GM18867 (cell line): Measurements from ENCODE around the gene CHN2.

Source experiments
- ATAC-seq: cut with Tn5 transposase; IDR thresholded peaks from one replicate; pipeline ENCODE4 v1.9.1; 2021; ENCODE audit warnings: mild to moderate bottlenecking, moderate library complexity; ENCODE audit not compliant: unreplicated experiment

CHN2 gene

GRCh38 chr7:29483219-29484104, 288.9 kb downstream of the CHN2 start:
- no peak for ATAC-seq

DNA sequence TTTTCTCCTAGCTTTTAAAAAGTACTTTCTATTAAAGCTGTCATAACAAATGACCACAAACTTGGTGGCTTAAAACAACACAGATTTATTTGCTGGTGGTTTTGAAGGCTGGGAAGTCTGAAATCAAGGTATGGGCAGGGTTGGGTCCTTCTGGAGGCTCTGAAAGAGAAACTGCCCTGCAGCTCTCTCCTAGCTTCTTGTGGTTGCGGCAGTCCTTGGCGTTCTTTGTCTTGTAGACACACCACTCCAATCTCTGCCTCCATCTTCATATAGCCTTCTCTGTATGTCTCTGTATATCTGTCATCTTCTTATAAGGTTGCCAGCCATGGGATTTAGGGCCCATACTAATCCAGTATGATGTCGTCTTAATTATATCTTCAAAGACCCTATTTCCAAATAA, 289.7 kb downstream of the CHN2 start:
- no peak for ATAC-seq

GRCh38 chr7:29485339-29486190, 291.0 kb downstream of the CHN2 start:
- ATAC-seq, result no peak

DNA sequence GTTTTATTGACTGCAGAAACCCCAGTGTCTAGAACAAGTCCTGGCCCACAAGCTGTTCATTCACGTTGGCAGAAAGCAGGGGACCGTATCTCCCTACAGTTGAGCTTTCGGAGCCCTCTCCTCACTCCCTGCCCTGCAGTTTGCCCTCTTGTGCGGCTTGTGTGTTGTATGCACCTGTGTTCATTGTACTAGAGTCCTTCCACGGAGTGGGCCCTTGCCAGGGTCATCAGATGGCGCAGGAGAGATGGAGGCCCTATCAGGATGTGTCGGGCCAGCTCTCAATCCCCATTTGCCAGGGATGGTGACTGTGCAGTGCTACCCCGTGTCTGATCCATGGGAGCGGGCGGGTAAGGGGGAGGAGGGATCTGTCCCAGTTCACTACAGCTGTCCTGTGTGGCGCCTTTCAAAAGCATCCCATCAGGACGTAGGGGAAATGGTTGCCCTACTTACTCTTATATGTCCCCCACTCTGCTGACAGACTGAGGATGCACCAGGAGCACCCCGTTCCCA, 291.7 kb downstream of the CHN2 start:
- no peak for ATAC-seq

GRCh38 chr7:29487424-29487823, 292.8 kb downstream of the CHN2 start:
- ATAC-seq, result no peak

DNA sequence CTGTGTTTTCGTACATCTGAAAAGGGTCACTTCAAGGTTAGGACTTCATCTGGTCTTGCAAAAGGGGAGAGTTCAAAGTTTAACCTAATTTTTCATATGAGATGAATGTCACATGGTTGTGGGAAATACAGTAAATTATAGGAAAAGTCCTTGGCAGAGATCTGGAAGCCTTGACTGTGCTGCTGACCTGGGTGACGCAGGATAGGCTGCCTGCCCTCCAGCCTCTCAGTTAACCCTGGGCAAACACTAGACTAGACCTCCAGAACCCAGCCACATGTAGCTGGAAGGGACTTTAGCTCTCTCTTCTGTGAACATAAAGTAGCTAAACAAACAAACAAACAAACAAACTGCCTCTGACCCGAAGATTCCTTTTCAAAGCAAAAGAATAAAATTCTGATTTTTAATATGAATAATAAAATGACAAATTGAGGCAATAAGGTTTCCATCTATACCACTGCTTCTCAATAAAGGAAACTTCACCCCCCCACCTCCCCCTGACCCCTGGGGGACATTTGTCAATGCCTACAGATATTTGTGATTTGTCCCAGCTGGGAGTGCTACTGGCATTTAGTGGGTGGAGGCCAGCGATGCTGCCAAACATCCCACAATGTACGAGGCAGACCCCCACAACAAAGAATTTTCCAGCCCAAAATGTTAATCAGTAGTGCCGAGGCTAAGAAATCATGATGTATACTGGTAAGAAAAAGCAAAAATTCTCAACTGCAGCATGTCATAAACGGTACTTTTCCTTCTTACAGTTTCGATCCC, 293.8 kb downstream of the CHN2 start:
- ATAC-seq, result no peak

GRCh38 chr7:29488977-29489376, 294.4 kb downstream of the CHN2 start:
- no peak for ATAC-seq

GRCh38 chr7:29490094-29490607, 295.6 kb downstream of the CHN2 start:
- ATAC-seq, result no peak

DNA sequence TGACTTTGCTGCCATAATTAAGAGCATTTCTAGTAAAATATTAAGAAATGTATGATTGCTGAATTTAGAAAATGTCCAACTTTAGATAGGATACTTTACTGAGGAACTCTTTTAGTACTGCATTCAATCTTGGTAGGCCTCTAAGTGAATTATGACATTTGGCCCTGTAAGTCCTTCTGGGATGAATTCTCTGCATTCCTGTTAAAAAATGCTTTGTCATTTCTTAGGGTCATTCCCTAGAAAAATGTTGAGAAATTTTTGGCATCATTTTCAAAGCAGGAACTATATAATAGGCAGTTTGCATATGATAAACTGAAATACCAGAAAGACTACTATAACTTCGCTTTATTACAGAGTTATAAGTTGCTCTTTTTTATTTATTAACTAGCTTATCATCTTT, 299.8 kb downstream of the CHN2 start:
- ATAC-seq, result no peak

- no peak for ATAC-seq
Measured at GRCh38 chr7:29495653-29496052, 301.1 kb downstream of the CHN2 start.

DNA sequence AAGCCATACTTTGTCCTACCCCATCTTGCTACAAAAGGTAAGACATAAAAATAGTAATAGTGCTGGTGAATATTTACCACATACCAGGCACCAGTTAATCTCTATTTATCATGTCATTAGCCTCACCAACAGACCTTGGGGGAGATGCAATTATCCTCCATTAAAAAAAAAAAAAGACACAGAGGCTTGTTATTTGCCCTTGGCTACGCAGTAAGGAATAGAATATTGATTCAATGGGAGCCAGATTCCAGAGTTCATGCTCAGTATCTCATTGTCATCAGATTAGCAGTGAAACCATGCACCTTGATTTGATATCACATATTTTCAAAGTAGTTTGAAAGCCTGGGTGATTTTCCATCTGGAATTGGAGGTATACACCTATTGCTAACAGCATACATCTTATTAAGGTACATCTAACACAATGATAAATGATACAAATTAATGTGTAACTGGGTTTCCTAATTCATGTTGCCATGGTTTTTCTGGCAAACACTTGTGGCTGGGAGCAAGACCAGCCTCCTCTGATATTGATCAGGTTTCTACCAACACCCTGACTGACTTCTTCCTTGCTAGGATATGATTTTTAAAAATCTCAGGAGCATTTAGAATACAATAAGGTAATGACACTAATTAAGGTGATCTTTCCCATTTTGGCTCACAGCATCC, 301.9 kb downstream of the CHN2 start:
- no peak for ATAC-seq

GRCh38 chr7:29499932-29500331, 305.4 kb downstream of the CHN2 start:
- ATAC-seq, result no peak

GRCh38 chr7:29500719-29501118, 306.1 kb downstream of the CHN2 start:
- ATAC-seq, result no peak

DNA sequence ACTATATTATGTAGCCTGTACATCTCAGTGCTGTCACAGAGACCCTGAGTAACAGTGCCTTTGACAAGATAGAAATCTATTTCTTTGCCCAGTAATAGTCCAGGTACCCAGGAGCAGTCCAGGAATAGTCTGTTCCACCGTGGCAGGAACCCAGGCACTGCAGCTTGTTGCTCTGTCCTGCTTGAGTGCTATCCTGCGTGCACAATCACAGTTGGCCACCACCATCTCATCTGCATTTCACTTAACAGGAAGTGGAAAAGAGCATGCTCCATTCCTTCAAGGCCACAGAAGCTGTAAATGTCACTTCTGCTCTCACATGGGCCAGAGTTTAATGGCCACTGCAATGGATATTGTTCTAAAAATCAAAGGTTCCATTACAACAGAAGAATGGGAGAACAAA, 307.6 kb downstream of the CHN2 start:
- ATAC-seq, result no peak

- no peak for ATAC-seq
Measured at GRCh38 chr7:29505931-29506330, 311.4 kb downstream of the CHN2 start.

DNA sequence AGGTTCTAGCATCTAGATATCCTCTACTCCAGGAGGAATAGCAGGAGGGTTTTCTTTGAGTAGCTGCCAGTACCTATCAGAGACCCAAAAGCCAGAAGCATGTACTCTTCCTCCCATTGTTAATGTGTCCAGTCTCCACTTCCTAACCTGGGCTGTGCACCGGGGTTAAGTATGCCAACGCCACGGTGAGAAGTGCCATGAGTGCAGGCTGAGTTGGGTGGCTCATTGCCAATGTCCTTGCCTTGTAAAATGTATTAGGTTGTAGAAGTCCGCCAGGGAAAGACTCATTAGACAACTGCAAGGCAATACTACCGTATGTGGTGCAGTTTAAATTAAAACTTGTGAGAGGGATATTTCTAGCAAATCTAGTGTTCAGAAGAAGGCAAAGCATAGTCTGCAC, 314.0 kb downstream of the CHN2 start:
- no peak for ATAC-seq

DNA sequence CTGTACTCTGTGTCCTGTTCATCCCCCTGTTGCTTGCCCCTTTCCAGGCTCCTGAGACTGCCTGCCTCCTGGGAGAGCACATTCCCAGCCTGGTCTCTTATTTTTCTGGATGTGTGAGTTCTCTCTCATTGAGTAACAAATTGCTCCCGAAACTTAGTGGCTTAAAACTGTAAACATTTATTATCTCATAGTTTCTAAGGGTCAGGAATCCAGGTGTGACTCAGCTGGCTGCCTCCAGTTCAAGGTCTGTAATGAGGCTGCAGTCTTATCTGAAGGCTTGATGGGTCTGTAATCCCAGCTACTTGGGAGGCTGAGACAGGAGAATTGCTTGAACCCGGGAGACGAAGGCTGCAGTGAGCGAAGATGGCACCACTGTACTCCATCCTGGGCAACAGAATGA, 315.5 kb downstream of the CHN2 start:
- no peak for ATAC-seq

DNA sequence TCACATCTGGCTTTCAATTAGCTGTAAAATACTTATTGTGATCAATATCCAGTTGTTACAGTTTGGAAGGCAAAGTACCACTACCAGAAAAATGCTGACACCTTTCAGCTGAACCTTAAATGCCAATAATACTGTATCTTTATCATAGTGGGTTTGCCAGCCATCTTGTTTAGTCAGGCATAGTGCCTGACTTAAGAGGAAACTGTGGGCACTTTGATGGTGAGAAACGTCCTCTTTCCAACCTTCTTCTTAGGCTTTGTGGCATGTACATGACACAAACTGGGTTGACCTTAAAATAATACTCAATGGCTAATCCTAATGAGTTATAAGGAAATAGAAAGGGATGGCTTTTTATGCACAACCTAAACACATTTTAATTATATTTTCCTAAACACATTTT, 316.8 kb downstream of the CHN2 start:
- no peak for ATAC-seq

DNA sequence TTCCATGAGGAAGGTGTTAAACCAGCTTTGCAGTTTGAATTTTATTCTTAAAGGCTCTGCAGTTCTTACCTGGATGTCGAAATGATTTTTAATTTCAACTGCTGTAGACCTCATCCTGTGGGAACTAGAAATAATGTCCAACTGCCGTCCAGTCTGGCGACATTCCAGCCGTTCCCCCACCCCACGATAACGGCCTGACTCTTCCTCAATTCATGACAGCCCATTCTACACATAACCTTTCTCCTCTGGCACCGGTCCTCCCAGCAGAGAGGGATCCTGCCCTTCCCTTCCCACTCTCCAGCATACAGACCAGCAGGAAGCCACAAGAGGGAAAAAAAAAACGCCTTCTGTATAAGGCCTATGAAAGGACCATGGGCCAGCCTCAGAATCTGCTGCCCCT, 317.3 kb downstream of the CHN2 start:
- ATAC-seq, result no peak

- ATAC-seq, result no peak
Measured at GRCh38 chr7:29516491-29516890, 321.9 kb downstream of the CHN2 start.
